GM12875 (cell line): ENCODE data around the gene TGFB1I1.

ENCODE experiments used
- H3K4me3 ChIP-seq: one replicate; pipeline ENCODE4 v1.5.1; 2011; ENCODE audit warnings: low read depth, low read length, control low read depth
- CTCF ChIP-seq: IDR thresholded peaks from 2 replicates; pipeline ENCODE4 v1.5.1; 2011; ENCODE audit warnings: low read depth, mild to moderate bottlenecking, control low read depth, inconsistent platforms, low read length, moderate library complexity, borderline replicate concordance; ENCODE audit not compliant: insufficient read depth

Gene TGFB1I1

DNA sequence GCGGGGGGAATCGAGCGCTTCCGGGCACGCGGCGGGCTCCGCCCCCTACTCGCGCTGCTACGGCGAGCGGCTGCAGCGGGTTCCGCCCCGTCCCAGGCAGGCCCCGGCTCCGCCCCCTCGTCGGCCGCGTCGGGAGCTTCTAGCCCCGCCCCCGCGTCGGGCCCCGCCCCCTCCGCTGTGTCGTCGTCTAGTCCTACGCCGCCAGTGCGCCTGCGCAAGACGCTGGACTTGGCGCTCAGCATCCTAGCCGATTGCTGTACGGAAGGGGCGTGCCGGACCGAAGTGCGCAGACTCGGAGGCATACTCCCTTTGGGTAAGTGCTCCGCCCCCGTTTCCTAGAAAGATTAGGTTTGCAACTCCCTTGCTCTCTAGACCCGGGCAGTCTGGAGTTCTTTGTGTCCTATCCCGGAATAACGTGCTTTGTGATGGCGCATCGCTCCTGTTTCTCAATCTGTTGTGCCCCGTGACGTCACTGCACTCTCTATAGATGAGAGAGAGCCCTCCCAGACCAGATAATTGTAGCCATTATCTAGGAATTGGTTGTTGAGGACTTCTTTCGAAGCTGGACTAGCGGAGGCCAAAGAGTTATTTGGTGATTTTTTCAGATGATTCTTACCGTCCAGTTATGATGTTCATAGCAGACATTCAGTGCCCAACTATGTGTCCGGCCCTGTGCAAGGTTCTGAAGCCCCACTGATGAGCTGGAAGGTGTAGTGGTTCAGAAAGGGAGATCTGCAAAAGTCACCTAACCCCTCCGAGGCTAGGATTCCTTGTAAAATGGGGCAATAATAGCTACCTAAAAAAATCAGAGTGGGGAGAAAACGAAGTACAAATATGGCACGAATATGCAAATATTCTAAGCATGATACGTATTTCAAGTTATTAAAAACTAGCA is 12.0 kb upstream of the TGFB1I1 start:
- no peak for TF ChIP-seq CTCF
- H3K4me3 ChIP-seq: peak overlapping the region; percentile 74

DNA sequence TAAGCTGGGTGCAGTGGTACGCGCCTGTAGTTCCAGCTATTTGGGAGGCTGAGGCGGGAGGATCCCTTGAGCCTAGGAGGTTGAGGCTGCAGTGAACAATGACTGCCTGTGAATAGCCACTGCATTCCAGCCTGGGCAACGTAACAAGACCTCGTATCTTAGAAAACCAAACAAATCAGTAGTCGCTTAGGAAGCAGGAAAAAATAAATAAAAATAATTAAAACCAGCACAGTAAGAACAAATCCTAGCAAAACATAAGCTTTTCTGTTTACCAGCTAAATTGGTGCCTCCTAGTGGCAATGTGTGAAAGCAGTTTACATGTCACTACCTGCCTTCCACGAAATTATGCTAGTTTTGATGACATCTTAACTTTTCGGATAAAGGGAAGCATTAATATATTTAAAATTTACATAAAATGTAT is 11.4 kb upstream of the TGFB1I1 start:
- no peak overlapping the region for H3K4me3 ChIP-seq
- TF ChIP-seq CTCF: peak; percentile 54; the same call in 1 of the 2 replicates

DNA sequence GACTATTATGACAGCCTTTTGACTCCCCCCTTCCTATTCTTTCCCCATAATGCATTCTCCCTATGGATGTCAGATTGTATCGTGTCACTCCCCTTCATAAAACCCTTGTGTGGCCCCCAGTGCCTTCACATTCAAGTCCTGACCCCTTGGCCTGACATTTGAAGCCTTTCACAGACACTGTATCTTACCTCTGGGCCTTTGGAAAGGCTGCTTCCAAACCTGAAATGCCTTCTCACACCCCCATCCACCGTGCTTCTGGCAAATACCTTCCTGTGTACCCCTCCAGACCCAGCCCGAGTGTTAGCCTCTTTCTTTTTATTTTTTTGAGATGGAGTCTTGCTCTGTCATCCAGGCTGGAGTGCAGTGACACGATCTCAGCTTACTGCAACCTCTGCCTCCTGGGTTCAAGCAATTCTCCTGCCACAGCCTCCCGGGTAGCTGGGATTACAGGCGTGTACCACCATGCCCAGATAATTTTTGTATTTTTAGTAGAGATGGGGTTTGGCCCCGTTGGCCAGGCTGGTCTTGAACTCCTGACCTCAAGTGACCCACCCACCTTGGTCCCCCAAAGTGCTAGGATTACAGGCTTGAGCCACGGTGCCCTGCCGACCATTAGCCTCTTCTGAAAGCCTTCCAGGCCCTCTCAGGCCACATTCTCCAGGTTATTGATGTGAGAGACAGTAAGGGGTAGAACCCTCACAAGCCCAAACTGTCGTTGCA is 10.6 kb upstream of the TGFB1I1 start:
- no peak for TF ChIP-seq CTCF
- H3K4me3 ChIP-seq: no peak overlapping the region

GRCh38 chr16:31461921-31462804 is 9.8 kb upstream of the TGFB1I1 start:
- TF ChIP-seq CTCF: no peak
- no peak overlapping the region for H3K4me3 ChIP-seq

DNA sequence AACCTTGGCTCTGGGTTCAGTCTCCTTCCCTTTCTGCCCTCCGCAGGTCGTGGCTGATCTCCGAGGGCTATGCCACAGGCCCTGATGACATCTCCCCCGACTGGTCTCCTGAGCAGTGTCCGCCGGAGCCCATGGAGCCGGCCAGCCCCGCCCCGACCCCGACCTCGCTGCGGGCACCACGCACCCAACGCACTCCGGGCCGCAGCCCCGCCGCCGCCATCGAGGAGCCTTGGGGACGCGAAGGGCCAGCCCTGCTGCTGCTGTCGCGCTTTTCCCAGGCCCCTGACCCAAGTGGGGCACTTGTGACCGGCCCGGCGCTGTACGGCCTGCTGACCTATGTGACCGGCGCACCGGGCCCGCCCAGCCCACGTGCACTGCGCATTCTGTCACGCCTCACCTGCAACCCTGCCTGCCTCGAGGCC is 7.6 kb upstream of the TGFB1I1 start:
- no peak for TF ChIP-seq CTCF
- no peak overlapping the region for H3K4me3 ChIP-seq

DNA sequence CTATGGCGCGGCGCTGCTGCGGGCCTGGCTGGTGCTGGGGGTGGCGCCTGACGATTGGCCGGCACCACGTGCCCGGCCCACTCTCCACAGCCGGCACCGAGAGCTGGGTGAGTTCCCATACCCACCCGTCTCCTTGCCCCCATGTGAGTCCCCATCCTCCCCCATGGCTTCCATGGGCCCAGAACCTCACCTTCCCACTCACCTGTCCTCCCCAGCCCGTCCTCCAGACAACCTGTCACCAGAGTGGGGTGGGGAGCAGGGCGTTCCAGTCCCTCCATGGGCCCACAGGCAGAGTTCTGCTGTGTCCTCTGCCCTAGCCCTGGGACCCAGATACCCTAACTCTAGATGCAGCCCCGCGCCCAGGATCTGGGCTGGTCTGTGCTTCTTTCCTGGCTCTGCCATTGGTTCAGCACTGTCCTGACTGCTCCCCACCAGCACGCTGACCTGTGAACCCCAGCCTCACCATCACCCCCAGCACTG is 7.1 kb upstream of the TGFB1I1 start:
- no peak for TF ChIP-seq CTCF
- H3K4me3 ChIP-seq: no peak overlapping the region
